H1 (cell line): ENCODE measurements around the gene KIF26B. TPM values are rescaled to one million over a fixed set of nuclear protein-coding genes. Genes with fewer than 3 reads are reported as not detected.

ENCODE experiments used
- CBX5 ChIP-seq: fragments of 300-800, 300-1000 bp; sonication (generic); IDR thresholded peaks from 2 replicates; pipeline ENCODE4 v1.7.1; 2016; ENCODE audit warnings: antibody characterized with exemption, low read length, low read depth
- CBX8 ChIP-seq: fragments of 300-800, 300-1000 bp; sonication (generic); IDR thresholded peaks from 2 replicates; pipeline ENCODE4 v1.7.1; 2016; ENCODE audit warnings: low read depth, low read length, borderline replicate concordance
- CHD7 ChIP-seq: fragments of 300-600 bp; sonication (generic); IDR thresholded peaks from 2 replicates; pipeline ENCODE4 v1.7.1; 2012; ENCODE audit warnings: low read length, moderate library complexity, mild to moderate bottlenecking, inconsistent platforms; ENCODE audit not compliant: insufficient replicate concordance
- CTBP2 ChIP-seq: IDR thresholded peaks from 2 replicates; pipeline ENCODE4 v1.7.0; 2011; ENCODE audit warnings: borderline replicate concordance, mild to moderate bottlenecking, moderate library complexity, mixed read lengths, low read length; ENCODE audit not compliant: insufficient read depth, insufficient read length
- EP300 ChIP-seq, 2 experiments: IDR thresholded peaks; 1 replicate in 1 of 2; 2 replicates in 1 of 2; pipeline ENCODE4 v1.6.1; 2011 to 2012; ENCODE audit warnings: low read depth in 2 of 2, low read length in 2 of 2, mild to moderate bottlenecking in 2 of 2, borderline replicate concordance in 1 of 2, inconsistent platforms in 1 of 2, moderate library complexity in 1 of 2
- GTF2F1 ChIP-seq: IDR thresholded peaks from 2 replicates; pipeline ENCODE4 v1.6.1; 2012; ENCODE audit warnings: low read depth, low read length, improper control_type of control experiment, borderline replicate concordance
- JUND ChIP-seq: IDR thresholded peaks from 2 replicates; pipeline ENCODE4 v1.6.1; 2011; ENCODE audit warnings: mild to moderate bottlenecking, improper control_type of control experiment, low read length
- NRF1 ChIP-seq: IDR thresholded peaks from 2 replicates; pipeline ENCODE4 v1.6.1; 2011; ENCODE audit warnings: mild to moderate bottlenecking, low read depth, low read length, improper control_type of control experiment
- SAP30 ChIP-seq: fragments of 300-600 bp; sonication (generic); IDR thresholded peaks from 2 replicates; pipeline ENCODE4 v1.7.1; 2012; ENCODE audit warnings: low read length, moderate library complexity, mild to moderate bottlenecking, inconsistent platforms; ENCODE audit not compliant: insufficient read depth, insufficient replicate concordance
- SP4 ChIP-seq: IDR thresholded peaks from 2 replicates; pipeline ENCODE4 v1.6.1; 2012; ENCODE audit warnings: low read length, inconsistent platforms
- TEAD4 ChIP-seq: IDR thresholded peaks from 2 replicates; pipeline ENCODE4 v1.6.1; 2012; ENCODE audit warnings: low read depth, low read length, inconsistent platforms, mixed read lengths
- polyA plus RNA-seq, 7 experiments: library from polyadenylated mRNA; depleted of rRNA in 3 of 7; stranded (reverse) in 5 of 7; unstranded in 2 of 7; fragments of >200 nt in 5 of 7; fragments of 200-250 nt in 2 of 7; gene quantifications; 1 replicate in 5 of 7; 2 replicates in 1 of 7; 4 replicates in 1 of 7; pipeline versions ENCODE4 v1.2.1 to v1.2.3, GENCODE V29; 2011 to 2013; ENCODE audit warnings: missing spikeins in 2 of 7, mixed read lengths in 2 of 7
- total RNA-seq: library from RNA; stranded (reverse); fragmentation: NEBNext Ultra II Directional; extraction: Animal tissue kit (Norgen Biotek cat#: 25700); gene quantifications from 2 replicates; pipeline ENCODE4 v1.2.1, GENCODE V29; 2021

KIF26B gene
- total and polyA plus RNA-seq, 2 of the 8 experiments (the other 6 are each of a cell fraction or from before 2014, with no cell fraction given) = 0.06 to 0.28 TPM

- TF ChIP-seq CHD7 (no peak), SAP30 (no peak), EP300 (IDR thresholded peaks at IDR 0.05; ENCODE audit: borderline replicate concordance in 1 of 2, low read depth in 2 of 2, low read length in 2 of 2) (no peak), CBX5 (no peak), NRF1 (no peak), CBX8 (no peak), CTBP2 (no peak), GTF2F1 (no peak), SP4 (no peak), JUND (no peak), TEAD4 (no peak)
Measured at GRCh38 chr1:245748240-245748639, 593.5 kb downstream of the KIF26B start (continued).
